Effector memory CD8-positive, alpha-beta T cell (primary cell): ENCODE measurements around the gene CCDC107.

Experiments
- ATAC-seq: fragments of 150-1000 bp; cut with Tn5 transposase; replicated peaks from 2 replicates; pipeline ENCODE4 v1.10.0; 2021; ENCODE audit warnings: mild to moderate bottlenecking, moderate library complexity
- DNase-seq, 3 experiments: peaks; one replicate each; pipeline ENCODE4 v3.0.0; 2021
- H3K27ac Mint-ChIP-seq, 2 donors: one replicate each; pipeline ENCODE4 v1.8.0; 2022; ENCODE audit warnings: mild to moderate bottlenecking in 2 of 2, mixed read lengths in 2 of 2, moderate library complexity in 2 of 2
- H3K27me3 Mint-ChIP-seq, 2 donors: one replicate each; pipeline ENCODE4 v1.8.0; 2022; ENCODE audit warnings: mixed read lengths in 2 of 2
- H3K36me3 Mint-ChIP-seq: one replicate; pipeline ENCODE4 v1.8.0; 2022; ENCODE audit warnings: mild to moderate bottlenecking, moderate library complexity, mixed read lengths; ENCODE audit not compliant: insufficient read depth
- H3K4me1 Mint-ChIP-seq, 2 donors: one replicate each; pipeline ENCODE4 v1.8.0; 2022; ENCODE audit warnings: low read depth in 2 of 2, mixed read lengths in 2 of 2
- H3K4me3 Mint-ChIP-seq, 2 donors: one replicate each; pipeline ENCODE4 v1.8.0; 2022; ENCODE audit warnings: mild to moderate bottlenecking in 2 of 2, mixed read lengths in 2 of 2, moderate library complexity in 2 of 2
- H3K9me3 Mint-ChIP-seq, 2 donors: one replicate each; pipeline ENCODE4 v1.8.0; 2022; ENCODE audit warnings: mixed read lengths in 2 of 2

Gene CCDC107

DNA sequence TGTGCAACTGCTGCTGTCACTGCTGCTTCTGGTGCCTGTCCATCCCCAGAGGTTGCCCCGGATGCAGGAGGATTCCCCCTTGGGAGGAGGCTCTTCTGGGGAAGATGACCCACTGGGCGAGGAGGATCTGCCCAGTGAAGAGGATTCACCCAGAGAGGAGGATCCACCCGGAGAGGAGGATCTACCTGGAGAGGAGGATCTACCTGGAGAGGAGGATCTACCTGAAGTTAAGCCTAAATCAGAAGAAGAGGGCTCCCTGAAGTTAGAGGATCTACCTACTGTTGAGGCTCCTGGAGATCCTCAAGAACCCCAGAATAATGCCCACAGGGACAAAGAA, 15.9 kb downstream of the CCDC107 start:
- peaks cover 4 to 10% of the 10 kb centered on the region in 2 donors for H3K4me1 Mint-ChIP-seq
- no peaks in the 10 kb centered on the region for H3K9me3 Mint-ChIP-seq
- ATAC-seq: no peak
- no peaks in the 10 kb centered on the region for H3K36me3 Mint-ChIP-seq
- no peak for DNase-seq
- H3K27me3 Mint-ChIP-seq: peaks cover 0 to 20% of the 10 kb centered on the region in 2 donors
- peak overlapping the region; percentile 27 to 40 for H3K4me3 Mint-ChIP-seq
- peak overlapping the region in 1 of 2 donors; percentile 38 for H3K27ac Mint-ChIP-seq

GRCh38 chr9:35675204-35675603, 17.1 kb downstream of the CCDC107 start:
- Mint-ChIP-seq H3K36me3 (no peaks in the 10 kb centered on the region), H3K9me3 (no peaks in the 10 kb centered on the region), H3K4me1 (peaks cover 4 to 11% of the 10 kb centered on the region in 2 donors), H3K27me3 (peaks cover 0 to 20% of the 10 kb centered on the region in 2 donors), H3K27ac (no peak overlapping the region), H3K4me3 (peak overlapping the region; percentile 27 to 82)
- DNase-seq (no peak), ATAC-seq (peak; percentile 7)

- H3K36me3 Mint-ChIP-seq: no peaks in the 10 kb centered on the region
- H3K27ac Mint-ChIP-seq: no peak overlapping the region
- H3K4me1 Mint-ChIP-seq: peaks cover 4 to 11% of the 10 kb centered on the region in 2 donors
- H3K9me3 Mint-ChIP-seq: no peaks in the 10 kb centered on the region
- DNase-seq (no peak), ATAC-seq (peak; percentile 63)
- H3K27me3 Mint-ChIP-seq: peaks cover 0 to 20% of the 10 kb centered on the region in 2 donors
- H3K4me3 Mint-ChIP-seq: peak overlapping the region; percentile 69 to 82
Observed at GRCh38 chr9:35675732-35676392, 17.8 kb downstream of the CCDC107 start.

DNA sequence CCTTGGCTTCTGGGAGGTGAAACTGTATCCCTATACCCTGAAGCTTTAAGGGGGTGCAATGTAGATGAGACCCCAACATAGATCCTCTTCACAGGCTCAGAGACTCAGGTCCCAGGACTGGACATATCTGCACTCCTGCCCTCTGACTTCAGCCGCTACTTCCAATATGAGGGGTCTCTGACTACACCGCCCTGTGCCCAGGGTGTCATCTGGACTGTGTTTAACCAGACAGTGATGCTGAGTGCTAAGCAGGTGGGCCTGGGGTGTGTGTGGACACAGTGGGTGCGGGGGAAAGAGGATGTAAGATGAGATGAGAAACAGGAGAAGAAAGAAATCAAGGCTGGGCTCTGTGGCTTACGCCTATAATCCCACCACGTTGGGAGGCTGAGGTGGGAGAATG, 21.0 kb downstream of the CCDC107 start:
- peaks cover 4 to 16% of the 10 kb centered on the region in 2 donors for H3K4me1 Mint-ChIP-seq
- H3K4me3 Mint-ChIP-seq: no peak overlapping the region
- peak overlapping the region in 1 of 2 donors; percentile 55 for H3K27ac Mint-ChIP-seq

DNA sequence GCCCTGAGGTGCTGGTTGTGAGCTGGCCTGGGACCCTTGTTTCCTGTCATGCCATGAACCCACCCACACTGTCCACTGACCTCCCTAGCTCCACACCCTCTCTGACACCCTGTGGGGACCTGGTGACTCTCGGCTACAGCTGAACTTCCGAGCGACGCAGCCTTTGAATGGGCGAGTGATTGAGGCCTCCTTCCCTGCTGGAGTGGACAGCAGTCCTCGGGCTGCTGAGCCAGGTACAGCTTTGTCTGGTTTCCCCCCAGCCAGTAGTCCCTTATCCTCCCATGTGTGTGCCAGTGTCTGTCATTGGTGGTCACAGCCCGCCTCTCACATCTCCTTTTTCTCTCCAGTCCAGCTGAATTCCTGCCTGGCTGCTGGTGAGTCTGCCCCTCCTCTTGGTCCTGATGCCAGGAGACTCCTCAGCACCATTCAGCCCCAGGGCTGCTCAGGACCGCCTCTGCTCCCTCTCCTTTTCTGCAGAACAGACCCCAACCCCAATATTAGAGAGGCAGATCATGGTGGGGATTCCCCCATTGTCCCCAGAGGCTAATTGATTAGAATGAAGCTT, 21.8 kb downstream of the CCDC107 start:
- no peaks in the 10 kb centered on the region for H3K9me3 Mint-ChIP-seq
- H3K27me3 Mint-ChIP-seq: peaks cover 0 to 11% of the 10 kb centered on the region in 2 donors
- H3K4me3 Mint-ChIP-seq: no peak overlapping the region
- H3K4me1 Mint-ChIP-seq: peaks cover 4 to 11% of the 10 kb centered on the region in 2 donors
- peaks cover 6% of the 10 kb centered on the region for H3K36me3 Mint-ChIP-seq
- no peak for DNase-seq
- no peak overlapping the region for H3K27ac Mint-ChIP-seq
- no peak for ATAC-seq

More for the DNA sequence above, 21.0 kb downstream of the CCDC107 start:
- Mint-ChIP-seq H3K9me3 (no peaks in the 10 kb centered on the region), H3K27me3 (peaks cover 0 to 18% of the 10 kb centered on the region in 2 donors), H3K36me3 (peaks cover 3% of the 10 kb centered on the region)
- DNase-seq: no peak
- no peak for ATAC-seq

- Mint-ChIP-seq H3K36me3 (peaks cover 8% of the 10 kb centered on the region), H3K27ac (no peak overlapping the region), H3K4me3 (no peak overlapping the region), H3K27me3 (peaks cover 0 to 8% of the 10 kb centered on the region in 2 donors), H3K9me3 (no peaks in the 10 kb centered on the region), H3K4me1 (peaks cover 4 to 11% of the 10 kb centered on the region in 2 donors)
- ATAC-seq (no peak), DNase-seq (no peak)
Observed at GRCh38 chr9:35680331-35681105, 22.4 kb downstream of the CCDC107 start.

DNA sequence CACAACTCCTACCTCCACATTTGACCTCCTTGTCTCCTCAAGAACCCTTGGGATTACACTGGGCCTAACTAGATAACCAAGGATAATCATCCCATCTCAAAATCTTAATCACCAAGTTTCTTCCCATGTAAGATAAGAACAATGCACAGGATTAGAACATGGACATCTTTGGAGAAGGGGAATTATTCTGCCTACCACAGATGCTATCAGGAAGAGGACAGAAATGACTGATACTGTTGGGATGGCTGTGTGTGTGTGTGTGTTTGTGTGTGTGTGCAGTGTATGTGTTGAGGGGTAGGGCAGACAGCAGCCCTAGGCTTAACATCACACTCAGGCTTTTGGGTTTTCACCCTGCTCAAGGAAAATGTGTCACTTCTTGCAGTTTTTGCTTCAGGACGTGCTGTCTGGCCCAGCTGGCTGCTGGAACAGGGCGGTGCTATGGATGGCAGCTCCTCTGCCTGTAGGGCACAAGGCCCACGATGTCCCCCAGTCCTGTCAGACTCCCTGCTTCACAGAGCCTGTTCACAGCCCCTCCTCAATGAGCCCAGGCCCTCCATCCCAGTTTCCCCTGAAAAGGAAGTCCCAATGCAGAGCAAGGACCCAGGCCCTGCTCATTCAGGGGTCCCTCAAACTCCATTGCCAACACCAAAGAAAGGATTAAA, 23.4 kb downstream of the CCDC107 start:
- Mint-ChIP-seq H3K9me3 (no peaks in the 10 kb centered on the region), H3K27ac (peak overlapping the region in 1 of 2 donors; percentile 65), H3K27me3 (peaks cover 0 to 3% of the 10 kb centered on the region in 2 donors), H3K36me3 (peaks cover 8% of the 10 kb centered on the region), H3K4me3 (no peak overlapping the region), H3K4me1 (peaks cover 3 to 7% of the 10 kb centered on the region in 2 donors)
- ATAC-seq: no peak
- no peak for DNase-seq

DNA sequence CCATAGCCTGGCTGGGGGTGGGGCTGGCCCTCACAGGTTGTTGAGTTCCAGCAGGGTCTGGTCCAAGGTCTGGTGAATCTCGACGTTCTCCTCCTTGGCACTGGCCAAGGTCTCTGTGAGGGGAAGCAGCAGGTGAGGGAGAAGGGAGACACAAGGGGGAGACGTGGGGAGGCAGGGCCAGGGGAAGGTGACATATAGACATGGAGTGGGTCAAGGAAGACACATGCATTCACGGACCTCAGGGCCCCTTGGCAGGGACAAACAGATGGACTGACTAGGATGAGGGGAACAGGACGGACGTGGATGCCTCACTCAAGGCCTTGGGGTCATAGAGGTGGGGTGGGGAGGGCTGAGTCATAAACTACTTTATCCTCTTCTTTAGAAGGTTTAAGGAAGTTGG, 24.0 kb downstream of the CCDC107 start:
- peak overlapping the region in 1 of 2 donors; percentile 65 for H3K27ac Mint-ChIP-seq
- DNase-seq (no peak), ATAC-seq (no peak)

GRCh38 chr9:35682520-35683315, 24.6 kb downstream of the CCDC107 start:
- Mint-ChIP-seq H3K9me3 (no peaks in the 10 kb centered on the region), H3K27ac (peak overlapping the region in 1 of 2 donors; percentile 66), H3K27me3 (no peaks in the 10 kb centered on the region), H3K4me1 (peaks cover 3 to 6% of the 10 kb centered on the region in 2 donors), H3K4me3 (no peak overlapping the region), H3K36me3 (peaks cover 8% of the 10 kb centered on the region)
- DNase-seq: no peak
- no peak for ATAC-seq

More for the DNA sequence above, 24.0 kb downstream of the CCDC107 start:
- Mint-ChIP-seq H3K4me3 (no peak overlapping the region), H3K9me3 (no peaks in the 10 kb centered on the region), H3K36me3 (peaks cover 8% of the 10 kb centered on the region), H3K4me1 (peaks cover 3 to 6% of the 10 kb centered on the region in 2 donors), H3K27me3 (no peaks in the 10 kb centered on the region)

GRCh38 chr9:35683323-35683722, 25.2 kb downstream of the CCDC107 start:
- peak overlapping the region in 1 of 2 donors; percentile 66 for H3K27ac Mint-ChIP-seq
- H3K4me1 Mint-ChIP-seq: peaks cover 3 to 6% of the 10 kb centered on the region in 2 donors
- no peak overlapping the region for H3K4me3 Mint-ChIP-seq
- H3K36me3 Mint-ChIP-seq: peaks cover 8% of the 10 kb centered on the region
- DNase-seq: no peak
- ATAC-seq: no peak
- H3K27me3 Mint-ChIP-seq: no peaks in the 10 kb centered on the region
- no peaks in the 10 kb centered on the region for H3K9me3 Mint-ChIP-seq

GRCh38 chr9:35684921-35685320, 26.8 kb downstream of the CCDC107 start:
- DNase-seq (no peak), ATAC-seq (no peak)
- Mint-ChIP-seq H3K4me3 (no peak overlapping the region), H3K27ac (no peak overlapping the region), H3K27me3 (no peaks in the 10 kb centered on the region), H3K4me1 (peaks cover 3 to 14% of the 10 kb centered on the region in 2 donors), H3K9me3 (no peaks in the 10 kb centered on the region), H3K36me3 (peaks cover 8% of the 10 kb centered on the region)

DNA sequence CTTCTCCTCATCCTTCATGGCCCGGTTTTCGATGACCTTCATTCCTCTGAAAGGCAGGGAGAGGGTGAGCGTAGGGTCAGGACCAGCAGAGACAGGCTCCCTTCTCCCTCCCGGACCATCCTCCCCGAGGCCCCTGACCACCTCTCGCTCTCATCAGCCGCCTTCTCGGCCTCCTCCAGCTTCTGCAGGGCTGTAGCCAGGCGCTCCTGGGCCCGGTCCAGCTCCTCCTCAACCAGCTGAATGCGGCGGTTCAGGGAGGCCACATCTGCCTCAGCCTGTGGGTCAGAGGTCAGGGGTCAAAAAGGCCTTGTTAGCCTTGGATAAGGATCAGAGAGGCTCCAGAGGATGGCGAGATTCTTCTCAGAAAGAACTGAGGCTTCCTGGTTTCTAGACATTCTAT, 27.4 kb downstream of the CCDC107 start:
- no peaks in the 10 kb centered on the region for H3K27me3 Mint-ChIP-seq
- H3K27ac Mint-ChIP-seq: no peak overlapping the region
- peaks cover 8% of the 10 kb centered on the region for H3K36me3 Mint-ChIP-seq
- H3K4me3 Mint-ChIP-seq: no peak overlapping the region
- ATAC-seq: no peak
- H3K4me1 Mint-ChIP-seq: peaks cover 3 to 12% of the 10 kb centered on the region in 2 donors
- no peak for DNase-seq
- H3K9me3 Mint-ChIP-seq: no peaks in the 10 kb centered on the region
